GM18499 (cell line): ENCODE measurements around the gene EMP1.
"Not testable (repeated sequence)": the region's sequence is repeated elsewhere in the genome, so short reads cannot be mapped to it uniquely, and the experiment has no call there.

Source experiments
- ATAC-seq: cut with Tn5 transposase; IDR thresholded peaks from one replicate; pipeline ENCODE4 v1.9.1; 2021; ENCODE audit warnings: moderate number of reproducible peaks; ENCODE audit not compliant: insufficient read depth, unreplicated experiment

The EMP1 gene

GRCh38 chr12:13252616-13253015, 56.1 kb downstream of the EMP1 start:
- ATAC-seq = no peak

DNA sequence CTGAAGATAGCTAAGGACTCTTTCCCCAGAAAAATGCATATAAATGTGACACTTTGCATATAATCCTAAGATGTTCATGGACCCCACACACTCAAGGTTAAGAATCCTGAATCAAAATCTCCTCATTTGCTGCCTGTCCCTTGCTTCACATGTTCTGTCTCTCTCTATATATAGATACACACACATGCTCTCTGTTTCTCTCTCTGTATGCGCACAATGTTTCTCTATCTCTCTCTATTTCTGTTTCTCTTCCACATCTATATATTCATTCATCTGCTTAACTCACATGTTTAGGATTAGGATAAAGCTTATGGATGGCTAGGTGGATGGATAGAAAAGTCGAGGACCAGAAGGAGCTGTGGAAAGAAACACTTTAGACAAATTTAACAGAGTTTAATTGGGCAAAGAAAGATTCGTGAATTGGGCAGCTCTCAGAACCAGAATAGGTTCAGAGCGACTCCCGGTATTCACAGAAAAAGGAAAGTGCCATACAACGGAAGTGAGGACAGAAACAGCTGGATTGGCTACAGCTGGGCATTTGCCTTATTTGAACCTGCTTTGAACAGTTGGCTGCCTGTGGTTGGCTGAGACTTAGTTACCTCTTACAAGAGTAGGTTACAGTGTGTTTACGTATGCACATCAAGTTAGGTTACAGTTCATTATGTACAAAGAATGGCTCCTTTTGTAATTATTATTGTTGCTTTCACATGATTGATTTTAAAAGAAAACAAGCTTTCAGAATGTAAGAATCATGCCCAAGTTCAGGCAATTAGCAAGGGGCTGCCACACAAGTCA, 57.6 kb downstream of the EMP1 start:
- no peak for ATAC-seq

GRCh38 chr12:13255792-13256691, 59.5 kb downstream of the EMP1 start:
- no peak for ATAC-seq

GRCh38 chr12:13256692-13257045, 60.1 kb downstream of the EMP1 start:
- ATAC-seq = no peak

DNA sequence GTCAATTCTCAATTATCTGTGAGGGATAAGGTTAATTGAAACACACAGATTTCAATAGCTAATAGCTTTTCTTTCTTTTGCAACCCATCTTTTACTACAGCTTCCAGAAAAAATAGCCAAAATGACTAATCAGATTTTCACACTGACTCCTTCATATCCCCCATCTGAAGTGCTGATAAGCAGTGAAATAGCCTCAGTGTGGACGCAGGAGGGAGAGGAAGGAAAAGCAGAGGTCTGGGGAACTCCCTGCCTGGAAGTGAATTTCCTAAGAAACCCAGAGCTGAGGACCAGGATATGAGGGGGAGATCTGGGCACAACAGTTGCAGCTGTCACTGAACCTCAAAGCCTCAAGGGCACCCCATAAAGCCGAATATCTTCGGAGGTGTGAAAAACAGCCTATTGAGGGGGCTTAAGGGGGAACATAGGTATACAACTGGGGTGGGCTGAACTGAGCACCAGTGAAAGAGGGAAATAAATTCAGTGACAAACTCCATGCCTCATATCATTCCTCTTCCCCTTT, 60.9 kb downstream of the EMP1 start:
- no peak for ATAC-seq

DNA sequence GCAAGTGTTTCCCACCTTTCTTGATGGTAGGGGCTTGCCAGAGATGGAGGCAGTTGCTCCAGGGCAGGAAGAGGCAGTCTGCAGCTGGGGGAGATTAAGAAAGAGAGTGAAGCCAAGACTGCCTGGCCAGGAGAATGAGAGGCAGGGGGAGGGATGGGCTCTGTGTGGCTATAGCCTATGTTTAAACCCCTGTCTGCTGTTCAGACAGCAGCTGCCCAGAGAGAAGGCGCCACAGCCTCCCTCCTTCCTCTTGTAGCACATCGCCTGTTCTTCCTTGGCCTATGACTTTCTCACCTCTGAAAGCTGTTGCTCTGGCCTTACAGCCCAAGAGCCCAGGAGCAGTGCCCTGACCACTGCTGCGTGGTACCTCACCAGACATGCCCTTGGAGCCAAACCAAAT, 61.7 kb downstream of the EMP1 start:
- ATAC-seq = no peak

DNA sequence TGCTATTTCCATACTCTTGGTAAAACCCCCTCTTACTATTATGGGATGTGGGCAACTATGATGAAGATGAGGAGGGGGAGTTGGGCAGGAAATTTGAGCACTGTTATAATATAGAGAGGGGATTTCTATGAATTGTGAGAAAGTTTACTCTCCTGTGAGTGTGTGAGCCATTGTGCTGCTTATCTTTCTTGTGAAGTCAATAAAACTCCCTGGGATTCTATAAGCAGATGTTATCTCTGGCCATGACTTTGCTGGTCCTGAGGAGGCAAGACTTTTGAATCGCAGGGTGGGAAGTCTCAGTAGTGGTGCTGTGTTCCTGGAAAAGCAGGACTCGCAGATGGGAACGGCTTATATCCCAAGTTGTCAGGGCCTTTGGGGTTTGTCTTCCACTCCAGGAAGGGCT, 62.2 kb downstream of the EMP1 start:
- ATAC-seq = no peak

GRCh38 chr12:13259625-13260024, 63.1 kb downstream of the EMP1 start:
- ATAC-seq = not testable (repeated sequence)

GRCh38 chr12:13267826-13268225, 71.3 kb downstream of the EMP1 start:
- not testable (repeated sequence) for ATAC-seq

GRCh38 chr12:13268581-13268980, 72.1 kb downstream of the EMP1 start:
- ATAC-seq = no peak
